ENCODE data around the gene MEIOSIN.

GRCh38 chr19:45687599-45687998, 45.6 kb upstream of the MEIOSIN start:
- no peak for TF ChIP-seq CTCF (IDR thresholded peaks at IDR 0.05; ENCODE audit: low read depth, low read length)
- TF ChIP-seq POLR2A (IDR thresholded peaks at IDR 0.05; ENCODE audit: extremely low read depth, insufficient read length), result no peak
- TF ChIP-seq MAX (IDR thresholded peaks at IDR 0.05; ENCODE audit: low read depth, low read length), result no peak
- no peak for TF ChIP-seq MYC (IDR thresholded peaks at IDR 0.05; ENCODE audit: low read depth, low read length)
